Fibroblast of the aortic adventitia (primary cell): Measurements from ENCODE around the gene ACP7. TPM values are rescaled to one million over a fixed set of nuclear protein-coding genes. Genes with fewer than 3 reads are reported as not detected.
A peak's percentile ranks its signal among the peaks of the same experiment; 100 is the strongest.

Source experiments
- DNase-seq: peaks from one replicate; pipeline ENCODE4 v3.0.0-alpha.2; 2010; ENCODE audit warnings: low read depth
- H3K4me3 ChIP-seq: 2 replicates; pipeline ENCODE4 v1.5.1; 2011; ENCODE audit warnings: low read depth, mild to moderate bottlenecking, control low read depth, low read length, moderate library complexity
- CTCF ChIP-seq: IDR thresholded peaks from 2 replicates; pipeline ENCODE4 v1.5.1; 2011; ENCODE audit warnings: mild to moderate bottlenecking, low read length, control low read depth, inconsistent platforms; ENCODE audit not compliant: insufficient read depth
- total RNA-seq: library from RNA; depleted of rRNA; stranded (reverse); fragments of >200 nt; gene quantifications from 2 replicates; pipeline ENCODE4 v1.2.3, GENCODE V29; 2012; ENCODE audit warnings: low replicate concordance

The ACP7 gene
- total RNA-seq, 1 donor, result 0.45 TPM

GRCh38 chr19:39047073-39047472, 37.1 kb upstream of the ACP7 start:
- no peak for TF ChIP-seq CTCF
- DNase-seq, result no peak

GRCh38 chr19:39052243-39052746, 31.9 kb upstream of the ACP7 start:
- TF ChIP-seq CTCF, result peak; percentile 91
- DNase-seq, result peak; percentile 65
- no peak overlapping the region for H3K4me3 ChIP-seq

More at GRCh38 chr19:39047073-39047472, 37.1 kb upstream of the ACP7 start:
- no peak overlapping the region for H3K4me3 ChIP-seq

GRCh38 chr19:39052846-39053245, 31.3 kb upstream of the ACP7 start:
- H3K4me3 ChIP-seq, result no peak overlapping the region
- no peak for DNase-seq
- TF ChIP-seq CTCF, result no peak

DNA sequence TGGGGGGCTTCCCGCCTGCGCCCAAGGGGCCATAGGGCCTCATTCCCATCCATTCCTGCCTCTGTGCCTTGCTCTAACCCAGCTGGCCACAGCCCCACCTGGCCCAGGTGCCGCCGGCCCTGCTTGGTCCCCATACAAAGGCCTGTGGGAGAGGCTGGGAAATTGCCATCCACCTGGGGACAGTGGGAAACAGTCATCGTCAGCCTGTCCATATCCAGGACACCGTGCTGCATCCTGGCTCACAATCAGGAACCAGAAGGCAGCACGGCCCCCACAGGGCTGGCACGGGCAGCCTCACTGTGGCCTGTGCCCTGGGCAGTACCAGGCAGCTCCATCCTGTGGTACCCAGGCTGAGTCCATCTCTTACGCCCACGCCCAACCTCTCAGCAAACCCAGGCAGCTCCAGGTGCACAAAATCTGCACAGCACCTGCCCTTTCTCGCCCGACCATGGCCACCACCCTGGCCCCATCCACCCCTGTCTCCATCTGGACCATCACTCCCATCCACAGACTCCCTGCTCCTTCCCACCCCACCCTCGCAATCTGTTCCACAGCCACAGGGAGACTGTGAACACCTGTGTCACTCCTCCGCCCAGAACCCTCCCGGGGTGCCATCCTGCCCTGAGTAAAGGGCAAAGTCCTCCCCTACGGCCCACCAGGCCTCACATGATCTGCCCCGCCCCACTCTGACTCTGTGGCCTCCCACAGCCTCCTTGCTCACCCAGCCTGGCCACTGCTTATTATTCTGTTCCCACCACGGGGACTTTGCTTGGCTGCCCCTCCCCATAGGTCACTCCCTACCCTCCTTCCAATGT, 30.7 kb upstream of the ACP7 start:
- no peak for DNase-seq
- no peak overlapping the region for H3K4me3 ChIP-seq
- TF ChIP-seq CTCF, result no peak

DNA sequence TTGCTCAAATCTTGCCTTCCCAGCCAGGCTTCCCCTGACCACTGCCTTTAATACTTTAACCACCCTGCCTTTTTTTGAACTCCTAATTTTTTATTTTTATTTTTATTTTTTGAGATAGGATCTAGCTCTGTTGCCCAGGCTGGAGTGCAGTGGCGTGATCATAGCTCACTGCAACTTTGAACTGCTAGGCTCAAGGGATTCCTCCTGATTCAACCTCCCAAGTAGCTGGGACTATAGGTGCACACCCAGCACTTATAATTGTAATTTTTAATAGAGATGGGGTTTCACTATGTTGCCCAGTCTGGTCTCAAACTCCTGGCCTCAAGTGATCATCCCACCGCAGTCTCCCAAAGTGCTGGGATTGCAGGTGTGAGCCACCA, 30.1 kb upstream of the ACP7 start:
- TF ChIP-seq CTCF, result no peak
- H3K4me3 ChIP-seq, result no peak overlapping the region
- no peak for DNase-seq

- no peak overlapping the region for H3K4me3 ChIP-seq
- TF ChIP-seq CTCF, result no peak
- DNase-seq, result peak; percentile 38
Observed at GRCh38 chr19:39057615-39058014, 26.6 kb upstream of the ACP7 start.

GRCh38 chr19:39059302-39059701, 24.9 kb upstream of the ACP7 start:
- H3K4me3 ChIP-seq, result no peak overlapping the region
- DNase-seq, result no peak
- no peak for TF ChIP-seq CTCF
